GM12878 (cell line): ENCODE measurements around the gene KLF9. TPM values are rescaled to one million over a fixed set of nuclear protein-coding genes. Genes with fewer than 3 reads are reported as not detected.

Experiments
- ATAC-seq: fragments of 200-7000 bp; cut with Tn5 transposase; 3 replicates; pipeline ENCODE4 v1.9.1; 2020; ENCODE audit warnings: mild to moderate bottlenecking, moderate library complexity
- BruUV-seq: library from RNA; stranded (reverse); fragments of 400-500 nt; replicated peaks from 2 replicates; lab custom pipeline; 2021; lab: Mats Ljungman, UMichigan
- CTCF ChIA-PET: fragments of 300-600 bp; sonication (Branson Sonifier 250); formaldehyde crosslinking; extraction: SDS; loops from one replicate; lab custom pipeline; 2021; ENCODE audit warnings: inconsistent platforms; lab: Yijun Ruan, JAX
- POLR2A ChIA-PET: fragments of 350-600 bp; formaldehyde crosslinking; extraction: SDS; loops from one replicate; lab custom pipeline; 2021; ENCODE audit warnings: inconsistent platforms; lab: Charles Lee
- RAD21 ChIA-PET: fragments of 300-600 bp; sonication (Branson Sonifier 250); formaldehyde crosslinking; loops from one replicate; lab custom pipeline; 2023; ENCODE audit warnings: antibody characterized with exemption; ENCODE audit not compliant: unreplicated experiment; lab: Charles Lee
- SMC1A ChIA-PET: fragments of 300-600 bp; sonication (Branson Sonifier 250); formaldehyde crosslinking; loops from one replicate; lab custom pipeline; 2023; ENCODE audit not compliant: unreplicated experiment, uncharacterized antibody; lab: Charles Lee
- DNase-seq: peaks from one replicate; pipeline ENCODE4 v3.0.0-alpha.2; 2011; ENCODE audit warnings: low read depth, low spot score
- FAIRE-seq: peaks from 3 replicates; lab custom pipeline; 2011; peaks lifted over from hg19 to GRCh38; lab: Jason Lieb, UNC
- H2AFZ ChIP-seq: 2 replicates; pipeline ENCODE4 v1.6.0; 2011; ENCODE audit warnings: low read depth, low read length, control low read depth; ENCODE audit not compliant: control insufficient read depth
- H3K27ac ChIP-seq: 2 replicates; pipeline ENCODE4 v1.5.1; 2011; ENCODE audit warnings: control low read depth; ENCODE audit not compliant: control insufficient read depth, insufficient read depth
- H3K27me3 ChIP-seq, 2 experiments: replicated peaks in 1 of 2; 2 replicates each; pipeline versions ENCODE4 v1.6.0 to v1.6.1; 2011; ENCODE audit warnings: low read length in 1 of 2; ENCODE audit not compliant: control insufficient read depth in 2 of 2, insufficient read depth in 2 of 2
- H3K36me3 ChIP-seq, 2 experiments: 2 replicates each; pipeline ENCODE4 v1.5.1; 2011; ENCODE audit warnings: low read length in 1 of 2; ENCODE audit not compliant: control insufficient read depth in 2 of 2, insufficient read depth in 2 of 2
- H3K4me1 ChIP-seq: 2 replicates; pipeline ENCODE4 v1.6.1; 2011; ENCODE audit warnings: mild to moderate bottlenecking, low read length, moderate library complexity, mixed read lengths; ENCODE audit not compliant: control insufficient read depth, insufficient read depth
- H3K4me2 ChIP-seq: 2 replicates; pipeline ENCODE4 v1.6.0; 2011; ENCODE audit warnings: control low read depth; ENCODE audit not compliant: control insufficient read depth, insufficient read depth
- H3K4me3 ChIP-seq: fragments of 200-600 bp; sonication (generic); 2 replicates; pipeline ENCODE4 v1.5.1; 2016
- H3K79me2 ChIP-seq: 2 replicates; pipeline ENCODE4 v1.6.0; 2011; ENCODE audit warnings: low read length; ENCODE audit not compliant: control insufficient read depth, insufficient read depth
- H3K9ac ChIP-seq: 2 replicates; pipeline ENCODE4 v1.8.0; 2011; ENCODE audit warnings: low read length, control low read depth, mixed read lengths; ENCODE audit not compliant: control insufficient read depth, insufficient read depth
- H3K9me3 ChIP-seq: replicated peaks from 3 replicates; pipeline ENCODE4 v1.5.1; 2011; ENCODE audit warnings: mild to moderate bottlenecking, low read length; ENCODE audit not compliant: control insufficient read depth, insufficient read depth
- H4K20me1 ChIP-seq: 2 replicates; pipeline ENCODE4 v1.6.0; 2011; ENCODE audit not compliant: control insufficient read depth, insufficient read depth
- CHD4 ChIP-seq: fragments of 200-600 bp; sonication (generic); IDR thresholded peaks from 2 replicates; pipeline ENCODE4 v1.6.1; 2016; ENCODE audit warnings: mild to moderate bottlenecking
- HDAC2 ChIP-seq: fragments of 200-600 bp; sonication (generic); IDR thresholded peaks from 2 replicates; pipeline ENCODE4 v1.6.1; 2017
- JUND ChIP-seq: IDR thresholded peaks from 2 replicates; pipeline ENCODE4 v1.6.1; 2012; ENCODE audit warnings: low read depth, mild to moderate bottlenecking, low read length, improper control_type of control experiment, moderate library complexity
- NRF1 ChIP-seq: conservative IDR thresholded peaks from 2 replicates; pipeline ENCODE4 v1.6.1; 2011; ENCODE audit warnings: mild to moderate bottlenecking, low read depth, low read length, improper control_type of control experiment
- PML ChIP-seq: IDR thresholded peaks from 2 replicates; pipeline ENCODE4 v1.6.1; 2012; ENCODE audit warnings: low read length, inconsistent platforms
- RELB ChIP-seq: fragments of 450-650 bp; IDR thresholded peaks from 2 replicates; pipeline ENCODE4 v1.6.1; 2017; ENCODE audit warnings: low read depth, mild to moderate bottlenecking, moderate library complexity
- TARDBP ChIP-seq: IDR thresholded peaks from 2 replicates; pipeline ENCODE4 v1.6.1; 2016; ENCODE audit warnings: borderline replicate concordance
- ZNF217 ChIP-seq: fragments of 450-650 bp; IDR thresholded peaks from 2 replicates; pipeline ENCODE4 v1.6.1; 2017; ENCODE audit warnings: antibody characterized with exemption, mild to moderate bottlenecking
- ZSCAN29 ChIP-seq: fragments of 450-650 bp; IDR thresholded peaks from 2 replicates; pipeline ENCODE4 v1.6.1; 2017; ENCODE audit warnings: mild to moderate bottlenecking, moderate library complexity
- WGBS: methylation state at CpG from one replicate; pipeline ENCODE4 v1.1.6; 2016; ENCODE audit warnings: low lambda C conversion rate; ENCODE audit not compliant: insufficient replicate concordance, insufficient coverage; ENCODE audit errors: missing lambda C conversion rate; 5-methylcytosine and 5-hydroxymethylcytosine counted together
- in situ Hi-C: fragments of 300-500 bp; cut with MboI; formaldehyde crosslinking; loops from 9 replicates; pipeline ENCODE4 v1.14.3; 2018; ENCODE audit warnings: mixed read lengths
- intact Hi-C: fragments of 100-400 bp; cut with micrococcal nuclease; formaldehyde crosslinking; loops from one replicate; pipeline ENCODE4 v1.14.2; 2022; ENCODE audit not compliant: unreplicated experiment
- polyA plus RNA-seq, 11 experiments: library from polyadenylated mRNA; depleted of rRNA in 4 of 11; unstranded in 6 of 11; stranded (reverse) in 5 of 11; fragments of >200 nt; fragmentation: Nextera tagmentation in 4 of 11; fragmentation: Illumina TruSeq in 1 of 11; extraction: Ambion mirVana in 4 of 11; extraction: Trizol in 1 of 11; gene quantifications; 1 replicate in 1 of 11; 2 replicates in 10 of 11; pipeline versions ENCODE4 v1.2.1 to v1.2.3, GENCODE V29; 2011 to 2016; ENCODE audit warnings: inconsistent platforms in 2 of 11, missing spikeins in 2 of 11, low read depth in 1 of 11
- total RNA-seq, 4 experiments: library from RNA; depleted of rRNA in 3 of 4; stranded (reverse); fragments of >200 nt in 3 of 4; fragmentation: Illumina TruSeq in 1 of 4; extraction: Trizol in 1 of 4; gene quantifications; 2 replicates each; pipeline versions ENCODE4 v1.2.1 to v1.2.3, GENCODE V29; 2013 to 2021

KLF9 gene
- total and polyA plus RNA-seq, 10 of the 15 experiments (the other 5 are each of a cell fraction or from before 2014, with no cell fraction given), result 0.09 to 0.96 (median 0.83) TPM

GRCh38 chr9:70387663-70388062 lies 26.8 kb downstream of the KLF9 start (continued):
- TF ChIP-seq PML (no peak), TARDBP (no peak), ZSCAN29 (no peak), CHD4 (no peak)

GRCh38 chr9:70385426-70385825 lies 29.0 kb downstream of the KLF9 start:
- no TSS peak for BruUV-seq
- in situ Hi-C loops (no loop called here), intact Hi-C loops (no loop called here)
- Histone ChIP-seq H3K27me3 (no peaks in the 10 kb centered on the region), H3K36me3 (no peaks in the 10 kb centered on the region), H3K9ac (no peak overlapping the region), H3K79me2 (no peaks in the 10 kb centered on the region), H3K9me3 (no peaks in the 10 kb centered on the region), H4K20me1 (no peaks in the 10 kb centered on the region), H3K27ac (no peak overlapping the region), H2AFZ (no peak overlapping the region), H3K4me1 (no peaks in the 10 kb centered on the region), H3K4me3 (no peak overlapping the region), H3K4me2 (no peak overlapping the region)
- ChIA-PET RAD21 (no interaction called here), POLR2A (no interaction called here), SMC1A (no interaction called here), CTCF (no interaction called here)
- no peak for ATAC-seq
- WGBS, result 18% methylated on average over 3 of the region's 3 CpGs
- DNase-seq, result no peak
- no peak for TF ChIP-seq ZNF217
- TF ChIP-seq JUND, result no peak
- no peak for TF ChIP-seq RELB
- TF ChIP-seq HDAC2, result no peak
- no peak for TF ChIP-seq NRF1
- FAIRE-seq, result no peak
